GM23248 (cell line): ENCODE data around the gene ATP1B3.

ENCODE experiments used
- EZH2 ChIP-seq: fragments of 200-600 bp; sonication (generic); IDR thresholded peaks from 2 replicates; pipeline ENCODE4 v1.6.1; 2018; ENCODE audit warnings: antibody characterized with exemption, mild to moderate bottlenecking; ENCODE audit not compliant: insufficient read depth, poor library complexity, severe bottlenecking
- EZH2phosphoT487 ChIP-seq: fragments of 200-600 bp; sonication (generic); IDR thresholded peaks from 2 replicates; pipeline ENCODE4 v1.6.1; 2018; ENCODE audit warnings: antibody characterized with exemption, moderate library complexity, mild to moderate bottlenecking, low read depth; ENCODE audit not compliant: insufficient read depth

DNA sequence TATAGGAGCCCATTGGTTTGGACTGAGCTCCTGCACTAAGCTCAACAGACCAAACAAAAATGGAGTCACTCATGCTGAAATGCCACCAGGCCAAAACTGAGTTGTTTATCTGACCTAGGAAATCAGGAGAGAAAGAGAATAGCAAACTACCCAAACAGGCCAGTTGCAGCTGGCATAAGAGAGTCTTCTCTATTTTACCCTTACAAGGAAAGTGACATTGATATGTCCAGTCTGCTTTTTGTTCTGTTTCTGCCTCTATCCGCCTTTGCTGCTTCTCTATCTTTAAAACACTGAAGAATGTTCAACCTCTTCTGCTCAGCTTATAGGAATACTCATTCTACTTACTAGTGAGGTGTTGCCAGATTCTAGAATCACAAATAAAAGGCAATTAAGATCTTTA is 95.1 kb downstream of the ATP1B3 start:
- TF ChIP-seq EZH2 = no peak
- TF ChIP-seq EZH2phosphoT487 = no peak
